HepG2 (cell line): ENCODE measurements around the gene NFIC. TPM values are rescaled to one million over a fixed set of nuclear protein-coding genes. Genes with fewer than 3 reads are reported as not detected.
A peak's percentile ranks its signal among the peaks of the same experiment; 100 is the strongest.

ENCODE experiments used
- AHR ChIP-seq: IDR thresholded peaks from 2 replicates; pipeline ENCODE4 v1.6.1; 2018; ENCODE audit warnings: missing genetic modification reagents, missing compliant biosample characterization
- FOXA1 ChIP-seq, 2 experiments: fragments of 450-650 bp in 1 of 2; sonication (generic) in 1 of 2; formaldehyde crosslinking in 1 of 2; IDR thresholded peaks; 2 replicates each; pipeline versions ENCODE4 v1.4.0 to v1.6.1; 2016 to 2020; ENCODE audit warnings: missing genetic modification reagents in 1 of 2
- FOXC1 ChIP-seq: sonication (generic); formaldehyde crosslinking; IDR thresholded peaks from 2 replicates; pipeline ENCODE4 v1.8.0; 2022; ENCODE audit warnings: mild to moderate bottlenecking, missing genetic modification reagents, borderline replicate concordance
- FOXM1 ChIP-seq: sonication (generic); formaldehyde crosslinking; IDR thresholded peaks from 2 replicates; pipeline ENCODE4 v1.5.0; 2020; ENCODE audit warnings: missing genetic modification reagents
- KAT7 ChIP-seq: IDR thresholded peaks from 2 replicates; pipeline ENCODE4 v1.6.1; 2018; ENCODE audit warnings: borderline replicate concordance, missing compliant biosample characterization
- KLF13 ChIP-seq: sonication (generic); formaldehyde crosslinking; IDR thresholded peaks from 2 replicates; pipeline ENCODE4 v1.4.0; 2020; ENCODE audit warnings: mild to moderate bottlenecking, missing genetic modification reagents
- KLF16 ChIP-seq, 2 experiments: sonication (generic) in 1 of 2; formaldehyde crosslinking in 1 of 2; IDR thresholded peaks; 2 replicates each; pipeline versions ENCODE4 v1.6.1 to v1.8.0; 2016 to 2023; ENCODE audit warnings: missing genetic modification reagents in 2 of 2, missing compliant biosample characterization in 1 of 2
- MATR3 ChIP-seq: sonication (generic); formaldehyde crosslinking; IDR thresholded peaks from 2 replicates; pipeline ENCODE4 v1.4.0; 2020; ENCODE audit warnings: missing genetic modification reagents
- MXI1 ChIP-seq: IDR thresholded peaks from 3 replicates; pipeline ENCODE4 v1.6.1; 2012; ENCODE audit warnings: low read depth, low read length, inconsistent platforms, borderline replicate concordance
- NR2F1 ChIP-seq, 2 experiments: fragments of 450-650 bp in 1 of 2; formaldehyde crosslinking in 1 of 2; IDR thresholded peaks; 2 replicates each; pipeline versions ENCODE4 v1.5.0 to v1.6.1; 2016 to 2020; ENCODE audit warnings: mild to moderate bottlenecking in 1 of 2, missing compliant biosample characterization in 1 of 2, missing genetic modification reagents in 1 of 2, moderate library complexity in 1 of 2
- REL ChIP-seq: sonication (generic); formaldehyde crosslinking; conservative IDR thresholded peaks from 2 replicates; pipeline ENCODE4 v1.8.0; 2022; ENCODE audit warnings: mild to moderate bottlenecking, missing genetic modification reagents, moderate library complexity
- SAP130 ChIP-seq: IDR thresholded peaks from 2 replicates; pipeline ENCODE4 v1.6.1; 2016; ENCODE audit warnings: low read depth
- SNRNP70 ChIP-seq: fragments of 200-400 bp; formaldehyde crosslinking; IDR thresholded peaks from 2 replicates; pipeline ENCODE4 v1.6.1; 2017; ENCODE audit warnings: mild to moderate bottlenecking, low read depth, low read length, moderate library complexity
- ZFX ChIP-seq: sonication (generic); formaldehyde crosslinking; IDR thresholded peaks from 2 replicates; pipeline ENCODE4 v1.4.0; 2020; ENCODE audit warnings: mild to moderate bottlenecking, low read depth, missing genetic modification reagents, moderate library complexity
- ZNF180 ChIP-seq: sonication (generic); formaldehyde crosslinking; IDR thresholded peaks from 2 replicates; pipeline ENCODE4 v1.4.0; 2020; ENCODE audit warnings: low read depth, missing genetic modification reagents, borderline replicate concordance
- ZNF207 ChIP-seq: fragments of 450-650 bp; IDR thresholded peaks from 2 replicates; pipeline ENCODE4 v1.6.1; 2016; ENCODE audit warnings: antibody characterized with exemption, borderline replicate concordance
- ZNF230 ChIP-seq: sonication (generic); formaldehyde crosslinking; IDR thresholded peaks from 2 replicates; pipeline ENCODE4 v1.4.0; 2020; ENCODE audit warnings: mild to moderate bottlenecking, missing genetic modification reagents
- ZNF232 ChIP-seq: sonication (generic); formaldehyde crosslinking; IDR thresholded peaks from 2 replicates; pipeline ENCODE4 v1.4.0; 2020; ENCODE audit warnings: missing genetic modification reagents, borderline replicate concordance
- ZNF484 ChIP-seq: sonication (generic); formaldehyde crosslinking; IDR thresholded peaks from 2 replicates; pipeline ENCODE4 v1.5.1; 2020; ENCODE audit warnings: mild to moderate bottlenecking, low read depth, missing genetic modification reagents, borderline replicate concordance
- ZNF691 ChIP-seq: sonication (generic); formaldehyde crosslinking; IDR thresholded peaks from 2 replicates; pipeline ENCODE4 v1.4.0; 2020; ENCODE audit warnings: missing genetic modification reagents, low read depth, mild to moderate bottlenecking, borderline replicate concordance
- polyA plus RNA-seq, 8 experiments: library from polyadenylated mRNA; depleted of rRNA in 3 of 8; stranded (reverse) in 7 of 8; unstranded in 1 of 8; fragments of >200 nt; fragmentation: Illumina TruSeq in 4 of 8; extraction: Trizol in 4 of 8; gene quantifications; 2 replicates each; pipeline versions ENCODE4 v1.2.1 to v1.2.3, GENCODE V29; 2011 to 2016; ENCODE audit warnings: low read depth in 4 of 8, missing spikeins in 1 of 8, mixed read lengths in 1 of 8; ENCODE audit not compliant: insufficient read depth in 1 of 8
- total RNA-seq, 5 experiments: library from RNA; depleted of rRNA; stranded (reverse); fragments of >200 nt; fragmentation: Illumina TruSeq; extraction: Trizol; gene quantifications; 2 replicates each; pipeline ENCODE4 v1.2.3, GENCODE V29; 2016; ENCODE audit warnings: low read depth in 1 of 5
- TF ChIP-seq, protein P1 (sequence below): sonication (generic); formaldehyde crosslinking; IDR thresholded peaks from 2 replicates; pipeline ENCODE4 v1.4.0; 2020; ENCODE audit warnings: missing genetic modification reagents, borderline replicate concordance
- TF ChIP-seq, protein P2 (sequence below): sonication (generic); formaldehyde crosslinking; IDR thresholded peaks from 2 replicates; pipeline ENCODE4 v1.5.0; 2020; ENCODE audit warnings: missing genetic modification reagents
- TF ChIP-seq, protein P3 (sequence below): IDR thresholded peaks from 2 replicates; pipeline ENCODE4 v1.6.1; 2016; ENCODE audit warnings: missing compliant biosample characterization, missing genetic modification reagents, borderline replicate concordance
- TF ChIP-seq, protein P4 (sequence below): IDR thresholded peaks from 2 replicates; pipeline ENCODE4 v1.6.1; 2016; ENCODE audit warnings: missing genetic modification reagents, missing compliant biosample characterization

Gene NFIC
- total and polyA plus RNA-seq, 2 of the 13 experiments (the other 11 are each of a cell fraction or from before 2014, with no cell fraction given), result 1.3 to 2.5 TPM

- TF ChIP-seq ZFX (CRISPR knock-in tag) (peak; percentile 77), ZNF484 (CRISPR knock-in tag) (no peak), REL (CRISPR knock-in tag) (peak; percentile 79), SAP130 (CRISPR knock-in tag) (peak; percentile 80), ZNF230 (CRISPR knock-in tag) (0 out of 2 replicates have a peak, but pooled peaks have one; percentile 44), KLF13 (CRISPR knock-in tag) (no peak), NR2F1 (CRISPR knock-in tag; IDR thresholded peaks at IDR 0.05) (no peak), ZNF207 (no peak), SNRNP70 (no peak), MXI1 (no peak), FOXA1 (IDR thresholded peaks at IDR 0.05) (no peak), FOXA1 (CRISPR knock-in tag; IDR thresholded peaks at IDR 0.05) (peak; percentile 52), ZNF232 (CRISPR knock-in tag) (peak; percentile 41; the same call in 1 of the 2 replicates), ZNF180 (CRISPR knock-in tag) (no peak), ZNF691 (CRISPR knock-in tag) (peak; percentile 89; the same call in 1 of the 2 replicates), FOXC1 (CRISPR knock-in tag) (no peak), MATR3 (no peak), KLF16 (CRISPR knock-in tag; IDR thresholded peaks at IDR 0.05) (peak in 1 of 2 experiments; percentile 81; a peak in 2 of 4 replicates), AHR (CRISPR knock-in tag) (peak; percentile 88; the same call in 1 of the 2 replicates), FOXM1 (CRISPR knock-in tag) (no peak), KAT7 (no peak)
- TF ChIP-seq, protein P1, sequence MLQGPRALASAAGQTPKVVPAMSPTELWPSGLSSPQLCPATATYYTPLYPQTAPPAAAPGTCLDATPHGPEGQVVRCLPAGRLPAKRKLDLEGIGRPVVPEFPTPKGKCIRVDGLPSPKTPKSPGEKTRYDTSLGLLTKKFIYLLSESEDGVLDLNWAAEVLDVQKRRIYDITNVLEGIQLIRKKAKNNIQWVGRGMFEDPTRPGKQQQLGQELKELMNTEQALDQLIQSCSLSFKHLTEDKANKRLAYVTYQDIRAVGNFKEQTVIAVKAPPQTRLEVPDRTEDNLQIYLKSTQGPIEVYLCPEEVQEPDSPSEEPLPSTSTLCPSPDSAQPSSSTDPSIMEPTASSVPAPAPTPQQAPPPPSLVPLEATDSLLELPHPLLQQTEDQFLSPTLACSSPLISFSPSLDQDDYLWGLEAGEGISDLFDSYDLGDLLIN, result 0 out of 2 replicates have a peak, but pooled peaks have one; percentile 70
- TF ChIP-seq, protein P2, sequence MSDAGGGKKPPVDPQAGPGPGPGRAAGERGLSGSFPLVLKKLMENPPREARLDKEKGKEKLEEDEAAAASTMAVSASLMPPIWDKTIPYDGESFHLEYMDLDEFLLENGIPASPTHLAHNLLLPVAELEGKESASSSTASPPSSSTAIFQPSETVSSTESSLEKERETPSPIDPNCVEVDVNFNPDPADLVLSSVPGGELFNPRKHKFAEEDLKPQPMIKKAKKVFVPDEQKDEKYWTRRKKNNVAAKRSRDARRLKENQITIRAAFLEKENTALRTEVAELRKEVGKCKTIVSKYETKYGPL (CRISPR knock-in tag), result peak; percentile 100
- TF ChIP-seq, protein P3, sequence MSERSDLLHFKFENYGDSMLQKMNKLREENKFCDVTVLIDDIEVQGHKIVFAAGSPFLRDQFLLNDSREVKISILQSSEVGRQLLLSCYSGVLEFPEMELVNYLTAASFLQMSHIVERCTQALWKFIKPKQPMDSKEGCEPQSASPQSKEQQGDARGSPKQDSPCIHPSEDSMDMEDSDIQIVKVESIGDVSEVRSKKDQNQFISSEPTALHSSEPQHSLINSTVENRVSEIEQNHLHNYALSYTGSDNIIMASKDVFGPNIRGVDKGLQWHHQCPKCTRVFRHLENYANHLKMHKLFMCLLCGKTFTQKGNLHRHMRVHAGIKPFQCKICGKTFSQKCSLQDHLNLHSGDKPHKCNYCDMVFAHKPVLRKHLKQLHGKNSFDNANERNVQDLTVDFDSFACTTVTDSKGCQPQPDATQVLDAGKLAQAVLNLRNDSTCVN (CRISPR knock-in tag), result 0 out of 2 replicates have a peak, but pooled peaks have one; percentile 45
- TF ChIP-seq, protein P4, sequence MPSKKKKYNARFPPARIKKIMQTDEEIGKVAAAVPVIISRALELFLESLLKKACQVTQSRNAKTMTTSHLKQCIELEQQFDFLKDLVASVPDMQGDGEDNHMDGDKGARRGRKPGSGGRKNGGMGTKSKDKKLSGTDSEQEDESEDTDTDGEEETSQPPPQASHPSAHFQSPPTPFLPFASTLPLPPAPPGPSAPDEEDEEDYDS (CRISPR knock-in tag), result peak; percentile 75
These were observed 31.9 kb downstream of the NFIC start (continued) for GRCh38 chr19:3398114-3398899.
